Activated CD8-positive, alpha-beta memory T cell treated with anti-CD3 and anti-CD28 coated beads, Interleukin-2, amount 50 U/mL, for 48 hours (primary cell): ENCODE results near the gene C1QA.

Source experiments
- DNase-seq: peaks from one replicate; pipeline ENCODE4 v3.0.0-alpha.2; 2020

C1QA gene

DNA sequence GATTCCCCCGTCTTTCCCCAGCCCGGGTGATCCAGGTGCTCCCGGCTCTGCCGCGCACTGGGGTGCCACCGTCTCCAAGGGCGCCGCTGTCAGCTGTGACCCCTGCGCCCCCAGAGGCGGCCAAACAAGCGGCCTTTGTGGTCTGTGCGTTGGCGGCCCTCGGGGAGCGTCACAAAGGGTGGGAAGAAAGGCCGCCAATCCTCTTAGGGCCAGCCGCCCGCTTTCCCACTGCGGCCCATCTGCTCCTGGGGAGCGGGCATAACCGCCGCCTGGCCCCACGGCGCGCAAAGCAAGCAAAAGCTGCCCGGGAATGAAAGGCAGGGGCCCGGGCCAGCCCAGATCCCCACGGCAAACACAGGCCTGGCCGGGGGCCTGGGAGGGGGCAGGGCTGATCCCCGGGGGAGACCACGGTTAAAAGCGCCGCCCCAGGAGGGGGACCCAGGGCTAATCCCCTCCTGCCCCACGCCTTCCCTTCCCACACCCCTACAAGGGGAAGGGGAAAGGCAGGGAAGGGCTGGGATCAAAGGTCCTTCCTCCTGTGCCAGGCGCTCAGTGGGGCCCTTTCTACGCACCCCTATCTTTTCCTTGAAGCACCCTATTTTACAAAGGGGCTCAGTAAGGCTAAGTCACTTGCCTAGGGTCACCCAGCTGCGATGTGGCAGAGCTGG, 40.6 kb downstream of the C1QA start:
- no peak for DNase-seq

- no peak for DNase-seq
Measured at GRCh38 chr1:22677931-22678896, 41.8 kb downstream of the C1QA start.

GRCh38 chr1:22680726-22681125, 44.3 kb downstream of the C1QA start:
- no peak for DNase-seq

- no peak for DNase-seq
Measured at GRCh38 chr1:22681556-22682276, 45.3 kb downstream of the C1QA start.

DNA sequence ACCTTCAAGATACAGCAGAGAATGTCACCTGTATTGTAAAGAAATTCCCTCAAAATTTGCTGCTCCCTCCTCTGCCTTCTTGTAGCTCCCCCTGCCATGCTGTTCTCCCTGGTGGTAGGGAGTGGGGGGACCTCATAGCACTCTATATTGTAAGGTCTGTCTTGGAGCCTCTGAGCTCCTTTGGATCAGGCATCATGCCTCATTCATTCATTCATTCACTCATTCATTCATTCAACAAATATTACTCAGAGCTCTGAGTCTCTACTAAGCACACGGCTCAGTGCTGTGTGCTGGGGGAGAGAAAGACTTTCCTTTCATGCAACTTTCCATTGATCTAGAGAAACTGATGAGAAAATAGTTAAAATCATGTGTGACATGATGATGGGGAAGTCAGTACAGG, 47.1 kb downstream of the C1QA start:
- no peak for DNase-seq

DNA sequence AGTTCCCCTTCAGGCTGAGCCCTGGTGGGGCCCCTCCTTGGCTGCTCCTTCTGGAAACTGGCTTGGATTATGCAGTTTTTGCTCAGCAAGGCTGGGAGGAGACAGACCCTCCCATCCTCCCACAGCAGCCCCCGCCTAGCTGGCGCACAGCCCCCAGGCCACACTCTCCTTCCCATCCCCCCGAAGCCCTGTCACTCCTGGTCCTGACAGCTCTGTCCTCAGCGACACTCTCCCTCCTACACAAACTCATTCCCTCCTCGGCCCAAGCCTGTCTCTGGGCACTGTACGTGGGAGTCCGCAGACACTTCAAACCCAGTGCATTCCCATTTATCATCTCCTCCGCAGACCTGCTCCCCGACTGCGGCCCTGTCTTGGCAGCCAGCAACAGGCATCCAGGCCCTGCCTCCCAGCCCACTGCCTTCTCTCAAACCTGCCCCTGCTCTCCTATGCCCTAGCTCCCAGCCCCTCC, 49.2 kb downstream of the C1QA start:
- no peak for DNase-seq

GRCh38 chr1:22687191-22687590, 50.8 kb downstream of the C1QA start:
- no peak for DNase-seq

DNA sequence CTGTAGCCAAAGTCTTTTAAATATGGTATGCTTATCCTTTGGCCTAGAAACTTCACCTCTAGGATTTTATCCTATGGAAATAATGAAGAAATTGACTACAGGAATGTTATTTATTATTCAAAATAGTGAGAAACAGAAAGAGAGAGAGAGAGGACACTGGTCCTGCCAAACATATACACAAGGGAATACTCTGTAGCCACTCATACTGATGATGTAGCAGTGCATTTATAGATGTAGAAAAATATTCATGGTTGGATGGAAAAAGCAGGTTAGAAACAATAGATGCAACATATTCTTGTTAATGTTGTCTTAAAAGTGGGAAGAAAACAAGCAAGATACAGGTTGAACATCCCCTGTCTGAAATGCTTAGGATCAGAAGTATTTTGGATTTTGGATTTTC, 52.0 kb downstream of the C1QA start:
- no peak for DNase-seq
